ENCODE data around the gene GALK2.

Gene GALK2

GRCh38 chr15:49145651-49146609, 24.1 kb upstream of the GALK2 start:
- Histone ChIP-seq H3K4me3 (ENCODE audit: insufficient read depth, low read depth, low read length) (no peak overlapping the region), H3K4me1 (ENCODE audit: control insufficient read depth, insufficient read depth, low read length) (no peaks in the 10 kb centered on the region), H3K27me3 (ENCODE audit: control insufficient read depth, insufficient read depth, low read length, poor library complexity, severe bottlenecking) (no peaks in the 10 kb centered on the region), H3K36me3 (ENCODE audit: control insufficient read depth, insufficient read depth, low read length) (peaks cover 11% of the 10 kb centered on the region), H3K27ac (ENCODE audit: insufficient read depth, low read depth, low read length, poor library complexity, severe bottlenecking) (no peak overlapping the region), H3K9me3 (ENCODE audit: control insufficient read depth, low read length) (no peaks in the 10 kb centered on the region)
- 34 to 49% methylated on average over 3 of the region's 3 CpGs for WGBS, 2 experiments

- Histone ChIP-seq H3K27me3 (ENCODE audit: control insufficient read depth, insufficient read depth, low read length, poor library complexity, severe bottlenecking) (no peaks in the 10 kb centered on the region), H3K27ac (ENCODE audit: insufficient read depth, low read depth, low read length, poor library complexity, severe bottlenecking) (no peak overlapping the region), H3K4me1 (ENCODE audit: control insufficient read depth, insufficient read depth, low read length) (no peaks in the 10 kb centered on the region), H3K4me3 (ENCODE audit: insufficient read depth, low read depth, low read length) (no peak overlapping the region), H3K9me3 (ENCODE audit: control insufficient read depth, low read length) (no peaks in the 10 kb centered on the region), H3K36me3 (ENCODE audit: control insufficient read depth, insufficient read depth, low read length) (peaks cover 2% of the 10 kb centered on the region)
- 59 to 76% methylated on average over 1 of the region's 1 CpG for WGBS, 2 experiments
Observed at GRCh38 chr15:49148298-49148697, 21.7 kb upstream of the GALK2 start.

GRCh38 chr15:49148727-49149126, 21.3 kb upstream of the GALK2 start:
- no peaks in the 10 kb centered on the region for H3K4me1 ChIP-seq (ENCODE audit: control insufficient read depth, insufficient read depth, low read length)
- no peaks in the 10 kb centered on the region for H3K27me3 ChIP-seq (ENCODE audit: control insufficient read depth, insufficient read depth, low read length, poor library complexity, severe bottlenecking)
- no peak overlapping the region for H3K27ac ChIP-seq (ENCODE audit: insufficient read depth, low read depth, low read length, poor library complexity, severe bottlenecking)
- WGBS, 2 experiments: 91 to 92% methylated on average over 1 of the region's 1 CpG
- H3K4me3 ChIP-seq (ENCODE audit: insufficient read depth, low read depth, low read length): no peak overlapping the region
- no peaks in the 10 kb centered on the region for H3K36me3 ChIP-seq (ENCODE audit: control insufficient read depth, insufficient read depth, low read length)
- no peaks in the 10 kb centered on the region for H3K9me3 ChIP-seq (ENCODE audit: control insufficient read depth, low read length)

- Histone ChIP-seq H3K9me3 (ENCODE audit: control insufficient read depth, low read length) (no peaks in the 10 kb centered on the region), H3K36me3 (ENCODE audit: control insufficient read depth, insufficient read depth, low read length) (no peaks in the 10 kb centered on the region), H3K27ac (ENCODE audit: insufficient read depth, low read depth, low read length, poor library complexity, severe bottlenecking) (no peak overlapping the region), H3K4me1 (ENCODE audit: control insufficient read depth, insufficient read depth, low read length) (no peaks in the 10 kb centered on the region), H3K27me3 (ENCODE audit: control insufficient read depth, insufficient read depth, low read length, poor library complexity, severe bottlenecking) (no peaks in the 10 kb centered on the region), H3K4me3 (ENCODE audit: insufficient read depth, low read depth, low read length) (no peak overlapping the region)
- 100% methylated on average over 2 of the region's 3 CpGs; no CpG with 5 or more reads in 1 of the 2 experiments for WGBS, 2 experiments
Observed at GRCh38 chr15:49151831-49152230, 18.2 kb upstream of the GALK2 start.

DNA sequence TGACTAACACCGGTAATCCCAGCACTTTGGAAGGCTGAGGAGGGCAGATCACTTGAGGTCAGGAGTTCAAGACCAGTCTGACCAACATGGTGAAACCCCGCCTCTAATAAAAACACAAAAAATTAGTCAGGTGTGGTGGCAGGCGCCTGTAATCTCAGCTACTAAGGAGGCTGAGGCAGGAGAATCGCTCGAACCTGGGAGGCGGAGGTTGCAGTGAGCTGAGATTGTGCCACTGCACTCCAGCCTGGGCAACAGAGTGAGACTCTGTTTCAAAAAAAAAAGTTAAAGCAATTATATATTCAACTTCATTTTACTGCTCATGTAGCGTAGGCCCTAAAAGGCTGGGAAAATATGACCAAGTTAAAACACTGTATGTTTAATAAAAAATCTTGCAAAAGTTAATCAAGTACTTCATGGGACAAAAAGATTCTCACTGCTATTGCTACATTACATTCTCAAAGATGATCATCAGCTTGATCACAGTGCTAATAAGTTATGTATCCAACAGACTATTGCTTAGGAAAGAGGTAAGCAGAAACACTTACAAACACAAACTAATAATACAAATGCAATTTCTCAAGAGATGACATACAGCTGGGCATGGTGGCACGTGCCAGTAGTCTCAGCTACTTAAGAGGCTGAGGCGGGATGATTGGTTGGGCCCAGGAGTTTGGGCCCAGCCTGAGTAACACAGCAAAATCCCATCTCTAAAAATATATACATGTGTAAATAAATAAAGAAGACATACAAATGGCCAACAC, 17.3 kb upstream of the GALK2 start:
- Histone ChIP-seq H3K27me3 (ENCODE audit: control insufficient read depth, insufficient read depth, low read length, poor library complexity, severe bottlenecking) (no peaks in the 10 kb centered on the region), H3K9me3 (ENCODE audit: control insufficient read depth, low read length) (no peaks in the 10 kb centered on the region), H3K4me3 (ENCODE audit: insufficient read depth, low read depth, low read length) (no peak overlapping the region), H3K4me1 (ENCODE audit: control insufficient read depth, insufficient read depth, low read length) (no peaks in the 10 kb centered on the region), H3K36me3 (ENCODE audit: control insufficient read depth, insufficient read depth, low read length) (no peaks in the 10 kb centered on the region), H3K27ac (ENCODE audit: insufficient read depth, low read depth, low read length, poor library complexity, severe bottlenecking) (no peak overlapping the region)
- 91 to 93% methylated on average over 8 to 9 of the region's 9 CpGs for WGBS, 2 experiments

- WGBS, 2 experiments: 22 to 39% methylated on average over 5 to 8 of the region's 8 CpGs
- H3K27ac ChIP-seq (ENCODE audit: insufficient read depth, low read depth, low read length, poor library complexity, severe bottlenecking): no peak overlapping the region
- H3K36me3 ChIP-seq (ENCODE audit: control insufficient read depth, insufficient read depth, low read length): no peaks in the 10 kb centered on the region
- no peaks in the 10 kb centered on the region for H3K27me3 ChIP-seq (ENCODE audit: control insufficient read depth, insufficient read depth, low read length, poor library complexity, severe bottlenecking)
- peak overlapping the region; percentile 99 for H3K4me3 ChIP-seq (ENCODE audit: insufficient read depth, low read depth, low read length)
- H3K4me1 ChIP-seq (ENCODE audit: control insufficient read depth, insufficient read depth, low read length): no peaks in the 10 kb centered on the region
- H3K9me3 ChIP-seq (ENCODE audit: control insufficient read depth, low read length): no peaks in the 10 kb centered on the region
Observed at GRCh38 chr15:49154359-49154758, 15.7 kb upstream of the GALK2 start.

DNA sequence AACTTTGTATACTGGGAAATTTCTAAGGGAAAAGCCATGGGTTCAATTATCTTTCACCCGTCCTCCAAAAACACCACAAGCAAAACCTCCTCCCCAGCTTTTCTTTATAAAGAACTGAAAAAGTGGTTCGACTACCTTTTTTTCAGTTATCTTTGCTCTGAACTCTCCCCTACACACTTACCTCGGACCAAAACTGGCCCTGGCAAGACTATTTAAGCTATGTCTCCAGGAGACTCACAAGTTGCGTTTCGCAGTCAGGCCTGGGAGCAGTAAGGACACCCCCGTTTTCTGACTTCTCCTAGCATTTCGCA, 15.3 kb upstream of the GALK2 start:
- H3K4me1 ChIP-seq (ENCODE audit: control insufficient read depth, insufficient read depth, low read length): no peaks in the 10 kb centered on the region
- no peaks in the 10 kb centered on the region for H3K36me3 ChIP-seq (ENCODE audit: control insufficient read depth, insufficient read depth, low read length)
- no peak overlapping the region for H3K27ac ChIP-seq (ENCODE audit: insufficient read depth, low read depth, low read length, poor library complexity, severe bottlenecking)
- no peaks in the 10 kb centered on the region for H3K27me3 ChIP-seq (ENCODE audit: control insufficient read depth, insufficient read depth, low read length, poor library complexity, severe bottlenecking)
- WGBS, 2 experiments: 0 to 2% methylated on average over 7 of the region's 7 CpGs
- H3K4me3 ChIP-seq (ENCODE audit: insufficient read depth, low read depth, low read length): peak overlapping the region; percentile 99
- H3K9me3 ChIP-seq (ENCODE audit: control insufficient read depth, low read length): no peaks in the 10 kb centered on the region

GRCh38 chr15:49155110-49155833, 14.8 kb upstream of the GALK2 start, which contains the start of gene COPS2:
Gene COPS2, minus strand, starts transcription at chr15:49155599. Its CDS starts 21 bp downstream, at chr15:49155578.
- Histone ChIP-seq H3K9me3 (ENCODE audit: control insufficient read depth, low read length) (no peaks in the 10 kb centered on the region), H3K27me3 (ENCODE audit: control insufficient read depth, insufficient read depth, low read length, poor library complexity, severe bottlenecking) (no peaks in the 10 kb centered on the region), H3K36me3 (ENCODE audit: control insufficient read depth, insufficient read depth, low read length) (no peaks in the 10 kb centered on the region), H3K4me1 (ENCODE audit: control insufficient read depth, insufficient read depth, low read length) (no peaks in the 10 kb centered on the region), H3K4me3 (ENCODE audit: insufficient read depth, low read depth, low read length) (peak within 1 kb of the TSS; percentile 99), H3K27ac (ENCODE audit: insufficient read depth, low read depth, low read length, poor library complexity, severe bottlenecking) (peak within 1 kb of the TSS; percentile 69)
- WGBS, 2 experiments: 0% methylated on average over 46 of the region's 46 CpGs

DNA sequence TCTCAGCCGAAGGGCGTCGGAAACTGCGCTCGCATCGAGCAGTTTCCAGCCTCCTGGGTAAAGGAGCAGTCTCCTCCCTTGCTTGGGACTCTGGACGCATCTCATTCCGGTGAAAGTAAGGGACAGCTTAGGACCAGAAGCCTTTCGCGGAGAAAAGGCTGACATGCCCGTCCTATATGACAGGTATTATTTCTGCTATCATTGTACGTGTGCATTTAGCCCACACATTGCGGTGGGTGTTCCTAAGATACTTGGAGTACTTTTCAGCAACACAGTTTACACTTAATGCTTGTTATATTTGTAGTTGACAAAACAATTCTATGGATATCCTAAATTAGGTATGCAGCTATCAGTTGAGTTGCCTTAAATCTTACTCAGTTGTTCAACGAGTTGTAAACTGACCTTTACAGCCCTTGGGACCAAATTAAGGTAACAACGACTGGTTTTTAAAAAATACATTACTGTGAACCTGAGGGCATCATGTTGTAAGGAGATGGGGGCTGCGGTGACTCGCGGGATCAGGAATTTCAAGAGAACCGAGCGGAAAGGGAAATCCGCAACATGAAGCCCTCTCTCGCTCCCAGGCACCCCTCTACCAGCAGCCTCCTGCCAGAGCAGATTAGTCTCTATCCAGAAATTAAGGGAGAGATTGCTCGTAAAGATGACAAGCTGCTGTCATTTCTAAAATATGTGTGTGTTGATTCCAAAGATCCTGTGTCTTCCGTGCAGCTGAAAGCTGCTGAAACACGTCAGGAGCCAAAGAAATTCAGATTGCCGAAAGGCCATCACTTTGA, 14.0 kb upstream of the GALK2 start:
- 4 to 5% methylated on average over 26 of the region's 26 CpGs for WGBS, 2 experiments
- peak overlapping the region; percentile 69 for H3K27ac ChIP-seq (ENCODE audit: insufficient read depth, low read depth, low read length, poor library complexity, severe bottlenecking)

More for the DNA sequence above, 14.0 kb upstream of the GALK2 start:
- Histone ChIP-seq H3K4me1 (ENCODE audit: control insufficient read depth, insufficient read depth, low read length) (no peaks in the 10 kb centered on the region), H3K9me3 (ENCODE audit: control insufficient read depth, low read length) (no peaks in the 10 kb centered on the region), H3K27me3 (ENCODE audit: control insufficient read depth, insufficient read depth, low read length, poor library complexity, severe bottlenecking) (no peaks in the 10 kb centered on the region), H3K4me3 (ENCODE audit: insufficient read depth, low read depth, low read length) (peak overlapping the region; percentile 99), H3K36me3 (ENCODE audit: control insufficient read depth, insufficient read depth, low read length) (no peaks in the 10 kb centered on the region)

All from ectodermal cell (in vitro differentiated cells).